ENCODE measurements around the gene KRTAP2-3.

DNA sequence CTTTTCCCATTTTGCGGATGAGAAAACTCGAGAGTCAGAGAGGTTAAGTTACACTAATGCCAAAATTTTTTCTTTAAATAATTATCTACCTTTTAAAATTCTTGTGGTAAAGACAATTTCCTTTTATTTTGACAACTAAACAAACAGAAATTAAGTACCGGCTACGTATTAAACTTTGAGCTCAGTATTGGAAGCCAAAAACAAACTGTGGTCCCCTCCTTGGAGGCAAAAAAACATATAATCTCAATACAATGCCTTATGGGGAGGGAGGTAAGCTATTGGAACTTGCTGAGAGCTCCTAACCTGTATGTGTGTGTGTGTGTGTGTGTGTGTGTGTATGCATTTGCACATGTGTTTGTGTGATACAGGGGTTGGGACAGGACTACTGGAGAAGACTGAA, 3.5 kb upstream of the KRTAP2-3 start:
- TF ChIP-seq, protein P1, sequence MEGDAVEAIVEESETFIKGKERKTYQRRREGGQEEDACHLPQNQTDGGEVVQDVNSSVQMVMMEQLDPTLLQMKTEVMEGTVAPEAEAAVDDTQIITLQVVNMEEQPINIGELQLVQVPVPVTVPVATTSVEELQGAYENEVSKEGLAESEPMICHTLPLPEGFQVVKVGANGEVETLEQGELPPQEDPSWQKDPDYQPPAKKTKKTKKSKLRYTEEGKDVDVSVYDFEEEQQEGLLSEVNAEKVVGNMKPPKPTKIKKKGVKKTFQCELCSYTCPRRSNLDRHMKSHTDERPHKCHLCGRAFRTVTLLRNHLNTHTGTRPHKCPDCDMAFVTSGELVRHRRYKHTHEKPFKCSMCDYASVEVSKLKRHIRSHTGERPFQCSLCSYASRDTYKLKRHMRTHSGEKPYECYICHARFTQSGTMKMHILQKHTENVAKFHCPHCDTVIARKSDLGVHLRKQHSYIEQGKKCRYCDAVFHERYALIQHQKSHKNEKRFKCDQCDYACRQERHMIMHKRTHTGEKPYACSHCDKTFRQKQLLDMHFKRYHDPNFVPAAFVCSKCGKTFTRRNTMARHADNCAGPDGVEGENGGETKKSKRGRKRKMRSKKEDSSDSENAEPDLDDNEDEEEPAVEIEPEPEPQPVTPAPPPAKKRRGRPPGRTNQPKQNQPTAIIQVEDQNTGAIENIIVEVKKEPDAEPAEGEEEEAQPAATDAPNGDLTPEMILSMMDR (IDR thresholded peaks at IDR 0.05), result no peak
- no peak for TF ChIP-seq POLR2A (IDR thresholded peaks at IDR 0.05)
